Muscle layer of colon (tissue), 2 donors: Measurements from ENCODE around the gene PCDHGB7.

Experiments
- H3K27ac ChIP-seq: one replicate; pipeline ENCODE4 v1.7.0; 2013; ENCODE audit warnings: low read depth, mild to moderate bottlenecking, low read length, moderate library complexity
- H3K27me3 ChIP-seq, 2 donors: one replicate each; pipeline ENCODE4 v1.7.0; 2013; ENCODE audit warnings: low read length in 2 of 2, mild to moderate bottlenecking in 2 of 2; ENCODE audit not compliant: insufficient read depth in 2 of 2, control insufficient read depth in 1 of 2
- H3K36me3 ChIP-seq: one replicate; pipeline ENCODE4 v1.7.0; 2013; ENCODE audit warnings: mild to moderate bottlenecking, low read length; ENCODE audit not compliant: insufficient read depth
- H3K4me1 ChIP-seq: one replicate; pipeline ENCODE4 v1.7.0; 2013; ENCODE audit warnings: mild to moderate bottlenecking, low read length; ENCODE audit not compliant: insufficient read depth
- H3K4me3 ChIP-seq, 2 donors: one replicate each; pipeline ENCODE4 v1.7.0; 2013; ENCODE audit warnings: low read length in 2 of 2, low read depth in 1 of 2, mild to moderate bottlenecking in 1 of 2, moderate library complexity in 1 of 2
- H3K9ac ChIP-seq: one replicate; pipeline ENCODE4 v1.7.0; 2013; ENCODE audit warnings: low read length
- H3K9me3 ChIP-seq: one replicate; pipeline ENCODE4 v1.7.0; 2013; ENCODE audit warnings: mild to moderate bottlenecking, low read length
- donor health status: abdominal sarcoma.
- donor health status: Adenocarcinoma of cecum.

PCDHGB7 gene

GRCh38 chr5:141440341-141440740, 22.9 kb downstream of the PCDHGB7 start:
- Histone ChIP-seq H3K36me3 (no peaks in the 10 kb centered on the region), H3K27me3 (no peaks in the 10 kb centered on the region), H3K27ac (no peak overlapping the region), H3K4me3 (no peak overlapping the region), H3K9me3 (peaks cover 22% of the 10 kb centered on the region), H3K9ac (no peak overlapping the region), H3K4me1 (no peaks in the 10 kb centered on the region)

- Histone ChIP-seq H3K9me3 (peaks cover 18% of the 10 kb centered on the region), H3K4me1 (no peaks in the 10 kb centered on the region), H3K4me3 (no peak overlapping the region), H3K27ac (no peak overlapping the region), H3K36me3 (no peaks in the 10 kb centered on the region), H3K27me3 (no peaks in the 10 kb centered on the region), H3K9ac (no peak overlapping the region)
These were observed 24.2 kb downstream of the PCDHGB7 start for GRCh38 chr5:141441571-141442170.

GRCh38 chr5:141465351-141465750, 47.9 kb downstream of the PCDHGB7 start:
- H3K27me3 ChIP-seq, result no peaks in the 10 kb centered on the region
- H3K27ac ChIP-seq, result no peak overlapping the region
- no peak overlapping the region for H3K9ac ChIP-seq
- H3K4me1 ChIP-seq, result no peaks in the 10 kb centered on the region
- H3K9me3 ChIP-seq, result no peaks in the 10 kb centered on the region
- no peak overlapping the region for H3K4me3 ChIP-seq
- H3K36me3 ChIP-seq, result no peaks in the 10 kb centered on the region
